HCT116 (cell line): ENCODE results near the gene LYRM4. TPM values are rescaled to one million over a fixed set of nuclear protein-coding genes. Genes with fewer than 3 reads are reported as not detected.

ENCODE experiments used
- ATAC-seq: fragments of 200-7000 bp; cut with Tn5 transposase; 2 replicates; pipeline ENCODE4 v1.9.1; 2020; ENCODE audit warnings: mild to moderate bottlenecking, moderate library complexity
- BruUV-seq: library from RNA; stranded (reverse); fragments of 400-500 nt; replicated peaks from 2 replicates; lab custom pipeline; 2021; lab: Mats Ljungman, UMichigan
- CTCF ChIA-PET: fragments of 300-600 bp; sonication (Branson Sonifier 250); formaldehyde crosslinking; loops from one replicate; lab custom pipeline; 2021; ENCODE audit warnings: antibody characterized with exemption; lab: Charles Lee
- POLR2A ChIA-PET: fragments of 300-600, 350-600 bp; sonication (Branson Sonifier 250); formaldehyde crosslinking; loops from one replicate; lab custom pipeline; 2021; ENCODE audit warnings: antibody characterized with exemption; lab: Charles Lee
- RAD21 ChIA-PET, 2 experiments: fragments of 300-600 bp; sonication (Branson Sonifier 250); formaldehyde crosslinking; loops; one replicate each; lab custom pipeline; 2023; ENCODE audit warnings: low total read pairs in 2 of 2; ENCODE audit not compliant: uncharacterized antibody in 2 of 2, unreplicated experiment in 2 of 2, low non-redundant PET in 1 of 2; lab: Charles Lee
- DNase-seq: peaks from one replicate; pipeline ENCODE4 v3.0.0-alpha.2; 2010; ENCODE audit warnings: low read depth, low spot score
- H2AFZ ChIP-seq: fragments of 200-600 bp; shearing (Covaris generic), sonication (generic); 2 replicates; pipeline ENCODE4 v1.6.1; 2017; ENCODE audit warnings: low read depth, mixed run types, mixed read lengths, antibody characterized with exemption, low read length; ENCODE audit not compliant: poor library complexity, severe bottlenecking
- H3K27ac ChIP-seq: 2 replicates; pipeline ENCODE4 v1.5.1; 2012; ENCODE audit warnings: low read depth, low read length
- H3K27me3 ChIP-seq: fragments of 200-600 bp; sonication (generic); 2 replicates; pipeline ENCODE4 v1.6.1; 2016; ENCODE audit warnings: mixed run types, low read length, mixed read lengths; ENCODE audit not compliant: insufficient read depth
- H3K36me3 ChIP-seq, 2 experiments: fragments of 200-500 bp in 1 of 2; fragments of 200-600 bp in 1 of 2; sonication (Bioruptor generic) in 1 of 2; sonication (generic) in 1 of 2; 2 replicates each; pipeline versions ENCODE4 v1.5.1 to v1.6.1; 2014 to 2016; ENCODE audit warnings: low read length in 2 of 2, inconsistent platforms in 1 of 2, mixed read lengths in 1 of 2, mixed run types in 1 of 2; ENCODE audit not compliant: insufficient read depth in 2 of 2, control insufficient read depth in 1 of 2
- H3K4me1 ChIP-seq, 2 experiments: fragments of 200-600 bp in 1 of 2; sonication (generic) in 1 of 2; 2 replicates each; pipeline versions ENCODE4 v1.5.1 to v1.6.1; 2012 to 2017; ENCODE audit warnings: low read length in 2 of 2, inconsistent platforms in 1 of 2, mild to moderate bottlenecking in 1 of 2, mixed read lengths in 1 of 2, mixed run types in 1 of 2, moderate library complexity in 1 of 2; ENCODE audit not compliant: insufficient read depth in 2 of 2, control insufficient read depth in 1 of 2
- H3K4me2 ChIP-seq: fragments of 200-600 bp; sonication (generic); 2 replicates; pipeline ENCODE4 v1.6.1; 2017; ENCODE audit warnings: mixed run types, low read length, mixed read lengths
- H3K4me3 ChIP-seq, 2 experiments: fragments of 200-600 bp in 1 of 2; sonication (generic) in 1 of 2; replicated peaks in 1 of 2; 2 replicates each; pipeline ENCODE4 v1.5.1; 2011 to 2016; ENCODE audit warnings: low read length in 2 of 2, control low read depth in 1 of 2, low read depth in 1 of 2, mild to moderate bottlenecking in 1 of 2, mixed read lengths in 1 of 2, mixed run types in 1 of 2
- H3K79me2 ChIP-seq: fragments of 200-600 bp; sonication (generic); 2 replicates; pipeline ENCODE4 v1.6.1; 2017; ENCODE audit warnings: mild to moderate bottlenecking, mixed run types, low read length, moderate library complexity, mixed read lengths; ENCODE audit not compliant: insufficient read depth
- H3K9ac ChIP-seq: fragments of 200-600 bp; sonication (generic); 2 replicates; pipeline ENCODE4 v1.6.1; 2016; ENCODE audit warnings: low read length, mixed read lengths
- H3K9me2 ChIP-seq: fragments of 200-600 bp; sonication (generic), shearing (Covaris generic); 2 replicates; pipeline ENCODE4 v1.6.1; 2017; ENCODE audit warnings: mixed run types, mild to moderate bottlenecking, moderate library complexity; ENCODE audit not compliant: insufficient read depth
- H3K9me3 ChIP-seq, 2 experiments: fragments of 200-500 bp in 1 of 2; fragments of 200-600 bp in 1 of 2; sonication (Bioruptor generic) in 1 of 2; sonication (generic) in 1 of 2; 2 replicates each; pipeline ENCODE4 v1.6.1; 2014 to 2017; ENCODE audit warnings: low read length in 2 of 2, mixed read lengths in 2 of 2, inconsistent platforms in 1 of 2, low read depth in 1 of 2, mild to moderate bottlenecking in 1 of 2, mixed run types in 1 of 2, moderate library complexity in 1 of 2; ENCODE audit not compliant: control insufficient read depth in 1 of 2, insufficient read depth in 1 of 2
- H4K20me1 ChIP-seq: fragments of 200-600 bp; sonication (generic), shearing (Covaris generic); 2 replicates; pipeline ENCODE4 v1.6.1; 2017; ENCODE audit warnings: mixed run types, mild to moderate bottlenecking, moderate library complexity; ENCODE audit not compliant: insufficient read depth
- CBX3 ChIP-seq: IDR thresholded peaks from 2 replicates; pipeline ENCODE4 v1.6.1; 2012; ENCODE audit warnings: low read depth
- EGR1 ChIP-seq: IDR thresholded peaks from 2 replicates; pipeline ENCODE4 v1.6.1; 2012; ENCODE audit warnings: low read depth
- EZH2 ChIP-seq: fragments of 200-600 bp; sonication (generic); IDR thresholded peaks from 2 replicates; pipeline ENCODE4 v1.6.1; 2017; ENCODE audit warnings: antibody characterized with exemption, mixed run types
- EZH2phosphoT487 ChIP-seq: fragments of 200-600 bp; IDR thresholded peaks from 2 replicates; pipeline ENCODE4 v1.6.1; 2018; ENCODE audit warnings: antibody characterized with exemption, borderline replicate concordance
- FOSL1 ChIP-seq: IDR thresholded peaks from 2 replicates; pipeline ENCODE4 v1.6.1; 2012; ENCODE audit warnings: low read depth
- JUND ChIP-seq: IDR thresholded peaks from 2 replicates; pipeline ENCODE4 v1.6.1; 2012
- POLR2A ChIP-seq: IDR thresholded peaks from 2 replicates; pipeline ENCODE4 v1.7.0; 2011; ENCODE audit warnings: borderline replicate concordance; ENCODE audit not compliant: insufficient read depth, insufficient read length; ENCODE audit errors: extremely low read depth
- POLR2AphosphoS5 ChIP-seq: IDR thresholded peaks from 2 replicates; pipeline ENCODE4 v1.6.1; 2011; ENCODE audit warnings: mild to moderate bottlenecking, low read depth, low read length, moderate library complexity
- RAD21 ChIP-seq: IDR thresholded peaks from 2 replicates; pipeline ENCODE4 v1.6.1; 2012; ENCODE audit warnings: low read depth, mild to moderate bottlenecking
- SIN3A ChIP-seq: IDR thresholded peaks from 2 replicates; pipeline ENCODE4 v1.6.1; 2012; ENCODE audit warnings: low read depth
- SP1 ChIP-seq: IDR thresholded peaks from 2 replicates; pipeline ENCODE4 v1.6.1; 2012; ENCODE audit warnings: low read depth
- SRF ChIP-seq: IDR thresholded peaks from 2 replicates; pipeline ENCODE4 v1.6.1; 2012; ENCODE audit warnings: low read depth
- TCF7L2 ChIP-seq: IDR thresholded peaks from 2 replicates; pipeline ENCODE4 v1.7.0; 2011; ENCODE audit warnings: borderline replicate concordance, inconsistent platforms; ENCODE audit not compliant: insufficient read depth, insufficient read length; ENCODE audit errors: extremely low read depth
- YY1 ChIP-seq: IDR thresholded peaks from 2 replicates; pipeline ENCODE4 v1.6.1; 2011; ENCODE audit warnings: low read length, low read depth, moderate library complexity, mild to moderate bottlenecking; ENCODE audit not compliant: insufficient replicate concordance; ENCODE audit errors: extremely low read depth
- ZFX ChIP-seq: fragments of 450-650 bp; IDR thresholded peaks from 2 replicates; pipeline ENCODE4 v1.6.1; 2017
- intact Hi-C: fragments of 100-400 bp; cut with micrococcal nuclease; formaldehyde crosslinking; loops from 2 replicates; pipeline ENCODE4 v1.10.0; 2022
- total RNA-seq: library from RNA; stranded (reverse); gene quantifications from one replicate; pipeline ENCODE4 v1.2.1, GENCODE V29; 2021; ENCODE audit not compliant: unreplicated experiment
- TF ChIP-seq, protein P1 (sequence below): IDR thresholded peaks from 2 replicates; pipeline ENCODE4 v1.6.1; 2012
- TF ChIP-seq, protein P2 (sequence below): IDR thresholded peaks from 2 replicates; pipeline ENCODE4 v1.6.1; 2011; ENCODE audit warnings: mild to moderate bottlenecking, low read length, moderate library complexity; ENCODE audit not compliant: insufficient replicate concordance; ENCODE audit errors: extremely low read depth
- TF ChIP-seq, protein P3 (sequence below): IDR thresholded peaks from 2 replicates; pipeline ENCODE4 v1.6.1; 2012

The LYRM4 gene
- total RNA-seq, 1 experiment from 2014 or later: 30.1 TPM

DNA sequence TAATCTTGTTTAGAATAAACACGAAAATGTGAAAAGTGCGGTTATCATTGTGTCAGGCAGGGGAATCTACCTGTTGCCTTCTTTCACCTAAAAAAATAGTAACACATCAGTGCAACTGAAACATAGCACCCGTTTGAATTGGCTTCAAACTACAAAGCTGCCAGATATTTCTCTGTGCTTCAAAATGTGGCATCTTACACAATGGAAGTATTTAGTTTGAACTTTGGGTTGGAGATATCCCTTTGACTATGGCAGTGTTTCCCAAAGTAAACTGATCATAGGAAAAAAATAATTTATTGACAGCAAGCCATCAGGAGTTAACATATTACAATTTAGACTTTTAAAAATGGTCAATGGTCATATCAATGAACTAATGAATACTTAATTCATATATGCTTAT is 172.0 kb downstream of the LYRM4 start:
- POLR2A ChIA-PET: no interaction called here
- Histone ChIP-seq H3K36me3 (no peaks in the 10 kb centered on the region), H2AFZ (no peak overlapping the region), H3K4me2 (no peak overlapping the region), H3K4me1 (peaks cover 2 to 10% of the 10 kb centered on the region in 2 experiments; a peak in 1 of 4 replicates), H3K4me3 (no peak overlapping the region), H3K9ac (no peak overlapping the region), H3K9me3 (no peaks in the 10 kb centered on the region), H4K20me1 (no peaks in the 10 kb centered on the region), H3K79me2 (no peaks in the 10 kb centered on the region), H3K27me3 (no peaks in the 10 kb centered on the region), H3K9me2 (no peaks in the 10 kb centered on the region), H3K27ac (no peak overlapping the region)
- no TSS peak for BruUV-seq
- no peak for TF ChIP-seq JUND
- no peak for TF ChIP-seq RAD21
- TF ChIP-seq EZH2phosphoT487: no peak
- TF ChIP-seq EZH2: no peak
- no peak for TF ChIP-seq SRF
- TF ChIP-seq, protein P1, sequence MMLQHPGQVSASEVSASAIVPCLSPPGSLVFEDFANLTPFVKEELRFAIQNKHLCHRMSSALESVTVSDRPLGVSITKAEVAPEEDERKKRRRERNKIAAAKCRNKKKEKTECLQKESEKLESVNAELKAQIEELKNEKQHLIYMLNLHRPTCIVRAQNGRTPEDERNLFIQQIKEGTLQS: no peak
- TF ChIP-seq YY1: no peak
- TF ChIP-seq, protein P2, sequence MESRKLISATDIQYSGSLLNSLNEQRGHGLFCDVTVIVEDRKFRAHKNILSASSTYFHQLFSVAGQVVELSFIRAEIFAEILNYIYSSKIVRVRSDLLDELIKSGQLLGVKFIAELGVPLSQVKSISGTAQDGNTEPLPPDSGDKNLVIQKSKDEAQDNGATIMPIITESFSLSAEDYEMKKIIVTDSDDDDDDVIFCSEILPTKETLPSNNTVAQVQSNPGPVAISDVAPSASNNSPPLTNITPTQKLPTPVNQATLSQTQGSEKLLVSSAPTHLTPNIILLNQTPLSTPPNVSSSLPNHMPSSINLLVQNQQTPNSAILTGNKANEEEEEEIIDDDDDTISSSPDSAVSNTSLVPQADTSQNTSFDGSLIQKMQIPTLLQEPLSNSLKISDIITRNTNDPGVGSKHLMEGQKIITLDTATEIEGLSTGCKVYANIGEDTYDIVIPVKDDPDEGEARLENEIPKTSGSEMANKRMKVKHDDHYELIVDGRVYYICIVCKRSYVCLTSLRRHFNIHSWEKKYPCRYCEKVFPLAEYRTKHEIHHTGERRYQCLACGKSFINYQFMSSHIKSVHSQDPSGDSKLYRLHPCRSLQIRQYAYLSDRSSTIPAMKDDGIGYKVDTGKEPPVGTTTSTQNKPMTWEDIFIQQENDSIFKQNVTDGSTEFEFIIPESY: no peak
- no peak for TF ChIP-seq FOSL1
- TF ChIP-seq, protein P3, sequence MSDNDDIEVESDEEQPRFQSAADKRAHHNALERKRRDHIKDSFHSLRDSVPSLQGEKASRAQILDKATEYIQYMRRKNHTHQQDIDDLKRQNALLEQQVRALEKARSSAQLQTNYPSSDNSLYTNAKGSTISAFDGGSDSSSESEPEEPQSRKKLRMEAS: no peak
- TF ChIP-seq EGR1: no peak
- no peak for TF ChIP-seq POLR2AphosphoS5
- no peak for TF ChIP-seq TCF7L2
- TF ChIP-seq ZFX: no peak
- no peak for TF ChIP-seq POLR2A
- no peak for TF ChIP-seq SIN3A
- no peak for TF ChIP-seq CBX3
- no peak for TF ChIP-seq SP1
- DNase-seq (no peak), ATAC-seq (no peak)
- RAD21 ChIA-PET: no interaction called here
- CTCF ChIA-PET: no interaction called here
- intact Hi-C loops: no loop called here
